GM10847 (cell line): Measurements from ENCODE around the gene ZDHHC14.

ENCODE experiments used
- POLR2A ChIP-seq: IDR thresholded peaks from 2 replicates; pipeline ENCODE4 v1.6.1; 2011; ENCODE audit not compliant: insufficient read length; ENCODE audit errors: extremely low read depth

The ZDHHC14 gene

DNA sequence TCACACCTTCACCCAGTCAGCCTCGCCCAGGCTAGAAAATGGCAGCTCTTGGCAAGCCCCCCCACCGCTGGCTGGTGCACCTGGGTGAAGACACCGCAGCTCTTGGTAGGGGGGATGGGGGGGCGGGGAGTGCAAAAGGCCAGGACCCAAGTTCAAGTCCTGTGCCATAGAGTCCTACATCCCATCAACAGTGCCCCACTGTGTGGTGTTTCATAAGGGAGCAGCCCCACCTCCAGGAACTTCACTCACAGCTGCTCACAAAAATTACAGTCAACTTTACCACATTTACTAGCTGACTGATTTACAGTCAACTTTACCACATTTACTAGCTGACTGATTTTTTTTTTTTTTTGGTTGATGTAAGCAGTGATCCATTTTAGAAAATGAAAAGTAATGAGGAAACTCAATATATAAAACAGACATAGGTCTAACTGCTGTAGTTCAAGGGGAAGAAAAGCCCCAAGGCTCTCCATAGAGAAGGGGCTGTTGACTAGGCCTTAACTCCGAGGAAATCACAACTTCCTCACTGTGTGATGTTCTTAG, 233.1 kb downstream of the ZDHHC14 start:
- no peak for TF ChIP-seq POLR2A

DNA sequence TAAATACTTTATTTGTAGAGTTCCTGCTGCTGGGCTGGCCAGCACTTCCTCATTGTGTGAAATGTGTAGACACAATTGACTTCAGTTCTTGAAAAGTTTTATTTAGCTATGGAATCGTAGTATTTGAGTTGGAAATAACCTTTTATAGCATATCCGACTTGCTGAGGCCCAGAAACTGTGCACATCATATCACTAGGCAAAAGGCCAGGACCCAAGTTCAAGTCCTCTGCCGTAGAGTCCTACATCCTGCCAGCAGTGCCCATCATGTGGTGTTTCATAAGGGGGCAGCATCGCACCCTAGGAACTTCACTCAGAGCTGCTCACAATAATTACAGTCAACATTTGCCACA, 234.4 kb downstream of the ZDHHC14 start:
- no peak for TF ChIP-seq POLR2A

DNA sequence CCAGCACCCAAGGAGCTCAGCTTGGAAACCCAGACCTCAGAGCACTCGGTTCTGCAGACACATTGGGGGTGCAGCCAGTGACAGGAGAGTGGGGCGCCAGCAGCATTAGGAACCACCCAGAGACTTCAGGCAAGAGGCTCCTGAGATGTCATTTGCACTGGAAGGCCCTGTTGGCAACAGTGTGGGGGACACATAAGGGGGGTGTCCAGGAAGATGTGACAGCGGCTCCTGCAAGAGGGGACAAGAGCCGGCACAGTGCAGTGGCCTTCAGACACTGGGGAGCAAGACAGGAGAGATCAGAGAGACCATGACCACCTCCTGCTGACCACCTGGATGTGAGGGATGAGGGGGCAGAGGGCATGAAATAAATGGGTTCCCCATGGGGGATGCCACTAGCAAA, 235.0 kb downstream of the ZDHHC14 start:
- TF ChIP-seq POLR2A, result no peak

DNA sequence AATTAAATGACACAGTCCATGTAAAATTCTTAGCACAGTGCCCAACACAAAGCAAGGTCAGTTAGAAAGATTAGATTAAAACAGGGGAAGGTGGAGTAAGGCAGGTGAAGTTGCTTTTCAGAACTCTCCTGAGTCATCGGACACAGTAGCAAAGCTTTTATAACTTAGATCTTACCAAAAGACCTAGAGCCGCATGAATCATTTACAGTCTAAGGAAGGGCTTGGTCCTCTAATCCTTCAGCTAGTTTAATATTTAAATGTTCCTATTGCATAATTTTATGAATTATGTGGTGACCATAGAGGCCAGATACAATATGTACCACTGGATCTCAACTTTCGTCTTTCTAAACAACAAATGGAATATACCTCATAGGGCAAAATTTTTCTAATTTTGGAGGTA, 240.0 kb downstream of the ZDHHC14 start:
- no peak for TF ChIP-seq POLR2A

DNA sequence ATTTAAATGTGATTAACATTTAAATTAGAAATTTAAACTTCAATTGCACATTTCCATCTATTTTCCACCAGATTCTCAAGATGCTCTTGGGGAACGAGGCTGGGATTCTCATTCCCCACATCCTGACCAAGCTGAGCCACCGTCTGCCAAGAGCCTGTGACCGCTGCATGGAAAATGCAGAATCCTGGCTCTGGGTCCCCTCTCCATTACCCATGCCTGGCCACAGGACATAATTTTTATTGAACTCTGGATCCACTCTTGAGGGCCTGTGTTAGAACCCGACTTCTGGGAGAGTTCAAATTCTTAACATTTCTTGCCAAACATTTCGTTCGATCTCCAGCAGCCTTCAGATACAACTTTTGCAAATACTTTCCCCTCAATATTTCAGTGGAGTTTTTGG, 240.4 kb downstream of the ZDHHC14 start:
- TF ChIP-seq POLR2A, result no peak

DNA sequence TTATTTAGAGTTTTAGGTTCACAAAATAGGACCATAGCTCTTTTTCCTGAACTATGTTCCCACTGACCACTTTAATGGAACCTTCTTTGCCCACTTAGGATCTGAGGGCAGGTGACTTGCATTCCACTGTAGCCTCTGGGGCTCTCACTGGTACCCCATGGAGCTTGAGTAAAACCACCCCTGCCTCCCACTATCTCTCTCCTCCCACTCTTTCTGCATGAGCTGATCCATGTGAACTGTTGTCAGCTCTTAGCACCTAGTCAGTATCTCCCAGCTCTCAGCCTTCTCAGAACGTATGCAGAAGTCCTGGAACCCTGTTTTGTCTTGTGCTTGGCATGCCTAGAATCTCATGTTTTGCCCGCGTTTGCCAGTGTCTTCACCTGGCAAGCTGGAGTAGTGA, 241.4 kb downstream of the ZDHHC14 start:
- TF ChIP-seq POLR2A, result no peak

DNA sequence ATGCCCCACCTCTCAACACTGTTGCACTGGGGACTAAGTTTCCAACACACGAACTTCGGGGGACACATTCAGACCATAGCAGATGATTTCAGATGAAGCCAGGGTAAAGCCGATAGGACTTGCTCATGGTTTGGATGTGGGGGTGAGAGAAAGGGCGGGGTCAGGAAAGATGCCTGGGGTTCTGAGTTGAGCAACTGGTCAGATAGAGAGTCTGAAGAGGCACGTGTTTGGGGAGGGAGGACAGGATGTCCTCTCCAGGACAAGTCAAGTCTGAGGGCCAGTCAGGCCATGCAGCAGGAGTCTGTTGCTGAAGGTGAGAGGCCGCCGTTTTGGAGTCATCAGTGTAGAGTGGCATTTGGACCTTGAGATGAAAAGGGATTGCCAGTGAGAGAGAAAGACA, 244.1 kb downstream of the ZDHHC14 start:
- no peak for TF ChIP-seq POLR2A

DNA sequence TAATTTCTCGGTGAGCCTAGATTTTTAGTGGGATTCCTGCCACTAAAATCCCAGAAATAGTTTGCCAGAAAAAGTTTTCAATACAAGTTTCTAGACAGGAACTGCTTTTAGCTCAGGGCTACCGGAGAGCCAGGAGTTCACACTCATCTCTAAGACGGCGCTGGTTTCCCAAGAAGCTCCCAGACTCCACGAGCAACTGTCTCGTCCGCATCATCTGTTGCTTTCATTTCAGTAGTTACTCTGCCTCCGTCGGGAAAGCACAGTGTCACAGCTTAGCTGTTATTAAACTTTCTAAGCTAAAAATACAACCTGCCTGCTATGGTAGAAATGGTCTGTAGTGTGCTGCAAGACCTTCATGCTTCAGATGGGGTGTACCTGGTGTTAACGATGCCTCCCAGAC, 244.8 kb downstream of the ZDHHC14 start:
- TF ChIP-seq POLR2A, result no peak

DNA sequence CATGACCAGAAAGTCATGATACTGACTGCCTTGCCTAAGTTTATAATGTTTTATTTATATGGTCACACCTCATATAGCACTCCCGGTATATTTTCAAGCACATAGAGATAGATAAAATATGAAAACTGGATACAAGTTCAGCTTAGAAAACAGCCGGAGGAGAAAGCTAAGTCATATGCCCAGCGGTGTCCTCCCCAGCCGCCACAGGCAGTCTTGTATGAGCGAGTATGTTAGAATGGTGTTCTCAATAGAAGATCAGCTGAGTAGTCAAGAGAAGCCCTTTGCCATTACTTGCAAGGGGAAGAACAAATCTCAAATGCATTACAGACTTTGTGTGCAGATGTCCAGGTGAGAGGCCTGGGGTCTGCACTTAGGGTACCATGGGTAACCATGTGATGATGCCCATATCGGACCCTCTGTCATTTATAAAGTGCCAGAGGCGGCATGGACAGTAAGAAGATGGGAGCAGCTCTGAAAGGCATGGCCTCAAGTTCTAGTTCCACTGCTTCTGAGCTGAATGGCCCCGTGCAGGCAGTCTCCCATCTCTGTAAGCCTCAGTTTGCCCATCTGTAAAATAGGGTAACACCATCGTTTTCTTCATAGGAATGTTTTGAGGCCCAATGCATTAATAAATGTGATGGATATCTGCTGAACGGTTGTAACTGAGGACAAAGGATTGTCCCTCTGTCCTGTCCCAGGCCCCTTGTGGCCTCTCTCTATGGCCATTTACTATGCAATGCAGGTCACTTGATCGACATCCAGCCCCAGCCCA, 246.4 kb downstream of the ZDHHC14 start:
- TF ChIP-seq POLR2A, result no peak

DNA sequence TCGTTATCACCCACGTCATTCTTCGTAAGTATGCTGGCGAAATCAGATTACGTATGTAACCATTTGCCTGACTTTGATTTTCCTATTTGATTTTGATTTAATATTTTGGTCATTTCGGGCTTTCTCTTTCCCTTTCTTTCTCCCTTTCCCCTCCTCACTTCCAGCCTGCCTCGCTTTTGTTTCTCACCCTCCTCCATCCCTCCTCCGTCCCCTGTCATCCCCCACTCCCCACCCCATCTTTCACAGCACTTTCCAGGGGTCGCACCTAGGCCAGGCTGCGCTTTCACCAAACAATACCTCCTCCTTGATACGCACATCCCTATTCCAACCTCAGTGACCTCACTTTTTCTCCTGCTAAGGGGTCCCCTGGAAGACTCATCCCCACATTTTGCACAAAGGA, 247.5 kb downstream of the ZDHHC14 start:
- no peak for TF ChIP-seq POLR2A

DNA sequence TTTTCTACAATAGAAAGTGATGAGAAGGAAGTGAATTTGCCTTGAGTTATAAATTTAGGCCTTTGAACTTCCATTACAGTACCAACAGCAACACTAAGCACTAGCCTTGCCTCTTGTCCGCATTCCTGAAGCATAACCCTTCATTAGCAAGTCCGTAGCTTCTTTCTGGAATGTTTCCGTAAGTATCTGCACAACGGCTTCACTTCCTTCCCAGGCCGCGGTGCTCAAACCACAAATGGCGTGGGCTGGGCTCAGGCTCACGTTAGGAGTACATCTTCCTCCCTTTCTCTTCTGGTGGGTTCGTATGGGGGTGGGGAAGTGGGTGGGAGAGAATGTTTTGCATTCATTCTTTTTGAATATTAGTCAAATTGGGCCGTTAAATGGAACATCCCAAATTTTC, 248.2 kb downstream of the ZDHHC14 start:
- no peak for TF ChIP-seq POLR2A

DNA sequence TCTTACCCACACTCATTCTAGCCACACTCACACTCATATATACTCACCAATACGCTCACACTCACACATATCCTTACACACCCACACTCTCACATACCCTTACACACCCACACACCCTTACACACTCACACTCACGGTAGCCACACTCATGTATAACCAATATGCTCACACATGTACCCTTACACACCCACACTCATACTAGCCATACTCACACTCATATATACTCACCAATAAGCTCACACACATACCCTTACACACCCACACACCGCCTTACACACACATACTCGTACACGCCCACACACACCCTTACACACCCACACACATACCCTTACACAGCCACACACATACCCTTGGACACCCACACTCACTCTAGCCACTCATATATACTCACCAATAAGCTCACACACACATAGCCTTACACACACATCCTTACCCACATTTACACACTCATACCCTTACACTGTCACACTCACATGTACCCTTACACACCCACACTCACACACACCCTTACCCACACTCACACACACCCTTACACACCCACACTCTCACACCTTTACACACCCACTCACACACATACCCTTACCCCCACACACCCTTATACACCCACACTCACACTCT, 249.6 kb downstream of the ZDHHC14 start:
- TF ChIP-seq POLR2A, result no peak

DNA sequence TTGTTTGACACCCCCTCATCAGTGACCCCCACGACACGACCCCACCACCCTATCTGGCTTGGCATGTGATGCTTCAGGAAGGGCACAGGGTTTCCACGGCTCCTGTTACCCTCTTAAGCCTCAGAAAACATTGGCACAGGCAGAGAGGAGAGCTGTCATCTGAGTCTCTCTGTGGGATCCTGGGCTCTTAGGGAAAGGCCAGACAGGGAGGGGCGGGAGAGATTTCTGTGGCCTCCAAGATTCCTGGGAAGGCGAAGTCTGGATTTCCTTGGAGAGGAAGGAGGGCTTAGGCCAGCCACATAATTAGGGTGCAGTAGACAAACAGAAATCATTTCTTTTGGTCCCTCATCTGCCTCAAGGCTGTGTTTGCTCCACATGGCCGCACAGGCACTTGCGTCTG, 250.4 kb downstream of the ZDHHC14 start:
- no peak for TF ChIP-seq POLR2A

DNA sequence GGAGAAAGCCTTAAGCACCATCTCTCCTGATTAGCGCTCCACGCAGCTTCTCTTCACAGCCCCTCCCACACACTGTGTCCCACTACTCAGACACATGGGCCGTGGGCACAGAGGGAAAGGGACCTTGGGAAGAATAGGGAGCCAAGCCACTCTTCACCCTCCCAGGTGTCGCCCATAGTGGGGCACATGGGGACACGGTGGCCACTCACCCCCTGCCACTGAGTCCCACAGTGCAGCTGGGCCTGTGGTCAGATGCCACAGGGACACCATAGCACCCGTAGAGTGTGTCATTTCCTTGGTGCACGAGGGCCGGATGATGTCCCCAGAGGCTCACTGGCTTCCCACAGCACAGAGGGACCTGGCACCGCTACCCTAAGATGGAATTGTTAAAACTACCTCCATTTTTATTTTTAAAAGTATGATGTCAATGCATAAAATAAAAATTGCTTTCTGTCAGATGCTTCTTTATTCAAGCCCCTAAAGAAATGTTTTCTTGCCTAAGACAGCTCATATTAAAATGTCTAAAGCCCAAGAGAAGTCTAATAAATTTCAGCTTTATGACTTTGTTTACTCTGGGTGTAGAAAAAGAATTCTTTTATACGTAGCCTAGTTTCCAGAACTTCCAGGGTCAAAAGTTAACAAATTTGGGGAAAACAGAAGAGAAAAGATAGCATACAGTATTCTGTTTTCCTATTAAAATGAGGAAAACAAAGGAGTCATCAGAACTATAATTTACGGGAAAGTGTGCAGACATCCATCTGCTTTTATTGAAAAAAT, 251.0 kb downstream of the ZDHHC14 start:
- TF ChIP-seq POLR2A, result no peak

DNA sequence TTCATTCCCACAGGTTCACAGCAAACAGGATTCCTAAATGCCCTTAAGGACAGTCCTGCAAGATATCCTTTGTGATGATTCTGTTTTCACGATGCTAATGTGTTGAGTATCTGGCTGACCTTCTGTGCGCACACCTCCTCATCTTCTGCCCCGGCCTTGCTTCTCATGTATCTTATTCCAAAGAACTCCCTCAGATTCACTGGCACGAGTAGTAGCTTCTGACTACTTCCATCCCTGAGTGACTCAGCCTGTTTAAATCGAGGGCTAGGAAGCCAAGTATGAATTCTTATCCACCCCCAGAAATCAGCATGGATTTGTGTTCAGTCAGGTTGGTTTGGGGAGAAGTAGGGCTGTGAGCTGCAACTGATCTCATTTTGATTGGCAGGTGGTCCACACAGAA, 251.8 kb downstream of the ZDHHC14 start:
- TF ChIP-seq POLR2A, result no peak

DNA sequence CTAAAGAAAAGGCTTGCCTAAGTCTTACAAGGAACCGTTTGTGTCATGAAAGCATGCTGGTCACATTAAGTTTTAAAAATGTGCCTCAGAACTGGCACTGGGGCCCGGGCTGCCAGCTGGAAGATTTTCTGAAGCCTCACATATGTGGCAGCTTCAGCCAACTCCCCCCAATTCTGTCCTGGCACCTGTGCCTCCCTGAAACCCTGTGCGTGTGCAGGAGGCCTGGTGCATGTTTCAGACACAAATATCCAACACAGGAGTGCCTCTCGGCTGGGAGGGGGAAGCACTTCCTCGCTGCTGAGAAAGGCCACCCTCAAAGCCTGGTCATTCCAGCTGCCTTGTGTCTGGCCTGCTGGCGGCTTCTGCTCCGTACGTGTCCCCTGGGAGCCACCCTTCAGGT, 253.6 kb downstream of the ZDHHC14 start:
- no peak for TF ChIP-seq POLR2A
